ENCODE results near the gene LTBP3.
A peak's percentile ranks its signal among the peaks of the same experiment; 100 is the strongest.

The LTBP3 gene

DNA sequence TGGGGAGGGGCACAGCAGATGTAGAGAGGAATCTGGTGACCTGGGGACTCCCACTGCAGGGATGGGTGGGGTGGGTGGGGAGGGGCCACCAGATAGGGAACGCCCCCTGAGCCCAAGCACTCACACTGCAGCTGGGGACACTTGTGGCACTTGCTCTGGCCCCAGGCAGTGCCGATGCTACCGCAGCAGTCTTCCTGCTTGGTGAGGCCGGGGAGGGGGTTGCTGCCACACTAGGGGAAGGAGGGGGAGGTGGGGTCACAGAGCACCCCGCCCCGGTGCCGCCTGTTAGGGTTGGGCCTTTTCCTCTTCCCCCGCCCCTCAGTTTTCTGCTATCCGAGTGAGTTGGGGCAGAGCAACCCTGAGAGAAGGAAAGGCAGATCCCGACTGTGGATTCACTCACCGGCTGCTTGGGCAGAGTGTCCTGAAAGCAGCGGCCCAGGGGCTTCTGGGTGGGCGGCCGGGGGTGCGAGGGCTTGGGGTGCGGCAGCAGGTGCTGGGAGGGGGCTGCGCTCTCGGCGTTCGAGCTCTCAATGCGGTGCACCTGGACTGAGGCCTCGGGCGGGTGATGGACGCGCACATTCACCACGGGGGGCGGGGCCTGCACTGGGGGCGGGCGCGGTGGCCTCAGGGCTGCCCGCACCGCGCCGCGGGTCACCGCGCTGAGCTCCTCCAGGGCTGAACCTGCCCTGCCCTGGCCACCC, 4.7 kb downstream of the LTBP3 start:
- FAIRE-seq: peak; percentile 55

DNA sequence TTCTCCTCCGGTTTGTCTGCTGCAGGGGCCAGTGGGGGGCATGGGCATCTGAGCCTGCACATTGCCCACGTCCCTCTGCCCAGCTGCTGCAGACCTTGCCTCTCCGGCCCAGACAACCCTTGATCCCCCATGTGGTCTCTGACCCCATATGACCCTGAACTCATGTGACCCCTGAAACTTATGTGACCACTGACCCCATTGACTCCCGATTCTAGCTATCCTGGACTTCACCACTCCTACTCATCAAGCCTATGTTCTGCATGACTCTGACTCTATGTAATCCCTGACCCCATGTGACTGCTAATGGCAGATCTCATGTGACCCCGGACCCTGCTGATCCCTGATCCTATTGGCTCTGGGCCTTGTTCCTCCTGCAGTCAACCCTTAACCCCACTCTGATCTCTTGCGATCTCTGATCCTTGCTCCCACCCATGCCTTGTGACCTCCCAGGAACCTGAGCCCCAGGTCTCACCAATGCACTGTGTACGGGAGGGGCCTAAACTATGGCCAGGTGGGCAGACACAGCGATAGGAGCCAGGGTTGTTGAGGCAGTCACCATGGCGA, 5.7 kb downstream of the LTBP3 start:
- FAIRE-seq: no peak

DNA sequence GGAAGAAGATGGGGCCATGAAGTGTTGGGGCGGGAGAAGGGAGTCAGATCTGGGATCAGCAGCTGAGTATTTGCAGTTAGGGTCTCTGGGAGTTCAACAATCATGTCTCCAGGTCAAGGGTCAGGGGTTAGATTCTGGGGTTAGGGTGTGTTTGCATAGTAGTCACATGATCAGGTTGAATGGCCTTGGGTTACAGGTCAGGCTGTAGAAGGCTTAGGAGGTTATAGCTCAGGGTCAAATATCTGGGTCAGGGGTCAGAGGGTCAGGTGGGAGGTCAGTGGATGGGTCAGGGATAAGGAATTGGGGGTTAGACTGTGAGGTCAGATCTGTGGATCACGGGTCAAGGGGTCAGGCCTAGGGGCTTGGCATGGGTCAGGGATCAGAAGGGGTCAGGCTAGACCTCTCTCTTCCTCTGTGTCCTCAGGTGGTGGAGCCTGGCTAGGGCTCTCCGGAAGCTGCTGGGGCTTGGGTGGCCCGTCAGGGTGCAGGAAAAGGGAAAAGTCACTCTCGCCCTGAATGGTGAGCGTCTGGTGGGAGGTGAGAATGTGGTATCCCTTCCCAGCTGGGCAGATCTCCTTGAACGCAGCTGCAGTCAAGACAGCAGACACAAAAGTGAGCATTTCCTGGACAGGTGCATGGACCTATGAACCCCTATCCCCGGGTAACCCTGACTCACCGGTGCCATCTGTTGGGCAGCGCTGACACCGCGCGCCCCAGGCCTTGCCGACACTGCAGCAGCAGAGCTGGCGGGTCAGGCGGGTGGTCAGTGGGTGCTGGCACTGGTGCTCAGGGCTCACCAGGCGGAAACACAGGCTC, 6.4 kb downstream of the LTBP3 start:
- FAIRE-seq: no peak

DNA sequence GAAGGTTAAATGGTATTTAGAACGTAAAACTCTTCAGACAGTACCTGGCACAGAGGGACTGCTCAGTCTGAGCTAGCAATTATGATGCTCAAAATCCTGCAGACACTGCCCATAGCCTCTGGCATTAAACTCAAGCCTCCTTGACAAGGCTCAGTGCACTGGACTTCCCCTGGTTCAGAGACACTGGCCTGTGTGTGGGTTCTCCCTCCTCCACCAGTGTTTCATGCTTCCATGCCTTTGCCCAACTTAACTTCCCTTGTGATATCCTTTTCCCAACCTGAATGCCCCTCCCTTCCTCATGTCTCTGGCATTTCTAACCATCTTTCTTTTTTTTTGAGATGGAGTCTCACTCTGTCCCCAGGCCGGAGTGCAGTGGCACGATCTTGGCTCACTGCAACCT, 9.1 kb downstream of the LTBP3 start:
- FAIRE-seq: no peak

DNA sequence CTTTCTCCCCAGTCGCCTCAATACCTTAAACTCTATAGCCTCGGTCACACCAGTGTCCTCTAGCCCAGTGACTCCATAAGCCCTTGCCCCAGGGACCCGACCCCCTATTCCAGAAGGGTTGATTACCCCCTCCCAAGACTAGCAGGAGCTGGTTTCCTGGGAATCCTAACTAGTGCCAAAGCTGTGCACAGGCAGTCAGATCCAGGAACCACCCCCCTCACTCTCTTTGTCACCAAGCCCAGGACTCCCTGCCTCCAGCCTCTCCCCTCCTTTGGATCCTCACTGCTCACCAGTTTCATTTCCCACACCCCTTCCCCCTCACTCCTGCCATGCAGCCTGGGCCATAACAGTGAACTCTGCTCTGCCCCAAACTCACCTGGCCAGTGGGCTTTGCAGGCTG, 9.8 kb downstream of the LTBP3 start:
- FAIRE-seq: no peak

DNA sequence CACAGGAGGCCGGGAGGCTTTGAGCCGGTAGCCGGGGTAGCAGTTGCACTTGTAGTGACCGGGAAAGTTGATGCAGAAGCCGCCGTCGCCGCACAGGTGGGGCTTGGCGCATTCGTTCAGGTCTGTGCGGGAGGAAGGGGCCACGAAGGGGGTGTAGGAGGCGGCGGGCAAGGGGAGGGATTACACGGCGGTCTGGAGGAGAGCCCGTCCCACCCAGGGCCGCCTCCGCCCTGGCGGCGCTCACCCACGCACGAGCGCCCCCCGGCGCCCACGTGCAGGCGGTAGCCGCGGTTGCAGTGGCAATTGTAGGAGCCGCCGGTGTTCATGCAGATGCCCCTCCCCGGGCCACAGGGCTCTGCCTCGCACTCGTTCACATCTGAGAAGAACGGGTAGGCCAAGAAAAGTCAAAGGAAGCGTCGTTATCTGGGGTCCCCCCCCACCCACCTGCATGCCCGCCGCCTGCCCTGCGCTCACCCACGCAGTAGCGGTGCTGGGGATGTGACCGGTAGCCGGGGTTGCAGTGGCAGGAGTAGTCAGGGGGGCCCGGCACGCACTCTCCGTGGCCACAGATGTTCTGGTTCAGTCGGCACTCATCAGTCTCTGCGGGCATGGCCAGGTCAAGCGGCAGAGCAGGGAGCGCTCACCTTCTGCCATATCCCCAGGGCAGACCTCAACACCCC, 10.6 kb downstream of the LTBP3 start:
- no peak for FAIRE-seq

DNA sequence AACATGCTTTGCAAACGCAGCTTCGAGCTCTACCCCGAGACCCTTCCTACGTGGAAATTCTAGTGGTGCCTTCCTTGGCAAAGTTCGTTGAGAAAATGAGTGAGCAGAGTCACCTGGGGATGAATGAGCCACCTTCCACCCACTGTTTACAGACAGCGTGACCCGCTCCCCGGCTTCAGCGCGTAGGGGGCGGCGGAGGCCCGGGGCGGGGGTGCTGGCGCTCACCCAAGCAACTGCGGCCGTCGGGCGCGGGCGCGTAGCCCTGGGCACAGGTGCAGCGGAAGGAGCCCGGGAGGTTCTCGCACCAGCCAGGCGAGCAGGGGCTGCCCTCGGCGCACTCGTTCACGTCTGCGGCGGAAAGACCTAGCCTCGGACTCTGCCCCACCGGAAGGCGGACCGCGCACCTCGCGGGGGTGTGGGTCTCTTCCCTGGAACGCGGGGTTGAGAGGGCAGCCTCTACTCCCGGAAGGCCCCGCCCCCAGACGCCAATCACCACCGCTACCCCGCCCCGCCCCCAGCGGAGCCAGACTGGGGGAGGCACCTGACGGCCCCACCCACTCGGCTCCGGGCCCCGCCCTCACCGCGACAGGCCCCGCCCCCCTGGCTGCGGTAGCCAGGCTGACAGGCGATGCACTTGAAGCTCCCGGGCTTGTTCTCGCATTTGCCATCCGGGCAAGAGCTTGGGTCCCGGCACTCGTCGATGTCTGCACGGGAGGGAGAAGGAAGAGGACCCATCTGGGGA, 11.8 kb downstream of the LTBP3 start:
- FAIRE-seq: no peak

DNA sequence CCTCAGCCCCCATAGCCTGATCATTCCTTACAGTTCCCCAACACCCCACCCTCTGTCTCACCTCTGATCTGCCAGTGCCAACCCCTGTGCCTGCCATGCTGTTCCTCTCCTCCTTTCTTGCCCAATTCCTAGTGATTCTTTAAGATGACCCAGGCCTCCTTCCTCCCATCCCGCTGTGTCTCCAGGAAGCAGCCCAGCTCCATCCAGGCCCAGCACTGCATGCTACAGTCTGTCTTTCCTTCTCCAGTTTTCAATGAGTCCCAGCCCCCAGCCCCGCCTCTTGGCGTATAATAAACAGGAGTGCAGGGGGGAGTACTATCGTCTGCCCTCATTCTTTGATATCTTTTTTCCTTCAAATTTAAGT, 12.3 kb downstream of the LTBP3 start:
- no peak for FAIRE-seq

DNA sequence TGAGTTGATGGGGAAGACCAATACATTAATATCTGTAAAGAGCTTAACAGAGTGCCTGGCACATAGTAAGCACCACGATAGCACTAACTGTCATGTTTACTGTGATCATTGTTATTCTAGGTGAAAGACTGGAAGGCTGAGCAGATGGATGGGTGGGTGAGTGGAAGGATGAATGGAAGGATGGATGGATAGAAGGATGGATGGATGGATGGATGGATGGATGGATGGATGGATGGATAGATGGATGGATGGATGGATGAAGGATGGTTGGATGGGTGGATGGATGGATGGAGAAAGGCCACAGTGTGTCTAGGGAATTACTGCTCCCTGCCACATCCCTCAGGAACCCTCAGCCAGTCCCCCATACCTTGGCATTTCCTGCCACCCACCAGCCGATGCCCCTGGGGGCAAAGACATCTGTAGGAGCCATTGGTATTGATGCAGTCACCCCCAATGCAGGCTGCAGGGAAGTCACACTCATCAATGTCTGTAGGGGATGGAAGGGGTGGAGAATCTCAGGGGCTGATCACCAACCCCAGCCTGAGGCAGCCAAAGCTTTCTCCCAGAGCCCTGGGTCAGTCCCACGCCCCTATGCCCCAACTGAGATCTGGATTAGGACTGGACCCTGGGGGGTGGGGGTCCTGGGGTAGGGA, 15.3 kb downstream of the LTBP3 start:
- no peak for FAIRE-seq

DNA sequence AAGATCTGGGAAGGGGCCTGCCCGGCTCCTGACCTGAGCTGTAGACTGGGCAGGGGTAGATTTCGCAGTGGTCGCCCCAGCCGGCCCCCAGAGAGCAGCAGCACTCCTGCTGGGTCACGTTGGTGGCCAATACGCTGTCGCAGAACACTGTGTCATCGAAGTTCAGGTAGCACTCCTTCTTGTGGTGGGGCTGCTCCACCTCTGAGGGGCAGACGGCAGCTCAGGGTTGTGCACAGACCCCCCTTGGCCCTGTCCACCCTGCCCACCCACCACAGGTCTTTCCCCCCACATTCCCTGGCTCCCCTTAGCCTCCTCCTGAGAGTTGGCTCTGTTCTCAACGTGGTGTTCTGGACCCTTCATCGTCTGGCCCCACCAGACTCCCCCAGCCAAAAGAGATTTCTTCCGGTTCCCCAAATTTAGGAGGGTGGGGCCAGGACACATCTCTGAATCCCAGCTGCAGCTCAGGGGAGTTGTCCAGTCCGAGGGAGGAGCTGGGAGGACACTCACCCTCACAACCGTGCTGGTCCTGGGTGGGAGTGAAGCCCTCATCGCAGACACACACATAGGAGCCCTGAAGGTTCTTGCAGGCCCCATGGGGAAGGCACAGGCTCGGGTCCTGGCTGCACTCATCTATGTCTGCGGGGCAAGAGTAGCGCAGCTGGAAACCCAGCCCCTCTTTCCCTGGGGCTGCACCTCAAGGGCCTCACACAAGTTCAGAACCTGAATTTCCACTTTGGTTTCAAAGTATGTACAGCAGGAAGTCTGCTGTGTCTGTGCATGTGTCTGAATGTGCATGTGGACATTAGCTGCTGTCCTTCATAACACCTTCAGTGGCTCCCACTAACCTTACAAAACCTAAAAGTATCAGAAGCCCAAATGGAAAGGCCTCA, 16.8 kb downstream of the LTBP3 start:
- FAIRE-seq: no peak

DNA sequence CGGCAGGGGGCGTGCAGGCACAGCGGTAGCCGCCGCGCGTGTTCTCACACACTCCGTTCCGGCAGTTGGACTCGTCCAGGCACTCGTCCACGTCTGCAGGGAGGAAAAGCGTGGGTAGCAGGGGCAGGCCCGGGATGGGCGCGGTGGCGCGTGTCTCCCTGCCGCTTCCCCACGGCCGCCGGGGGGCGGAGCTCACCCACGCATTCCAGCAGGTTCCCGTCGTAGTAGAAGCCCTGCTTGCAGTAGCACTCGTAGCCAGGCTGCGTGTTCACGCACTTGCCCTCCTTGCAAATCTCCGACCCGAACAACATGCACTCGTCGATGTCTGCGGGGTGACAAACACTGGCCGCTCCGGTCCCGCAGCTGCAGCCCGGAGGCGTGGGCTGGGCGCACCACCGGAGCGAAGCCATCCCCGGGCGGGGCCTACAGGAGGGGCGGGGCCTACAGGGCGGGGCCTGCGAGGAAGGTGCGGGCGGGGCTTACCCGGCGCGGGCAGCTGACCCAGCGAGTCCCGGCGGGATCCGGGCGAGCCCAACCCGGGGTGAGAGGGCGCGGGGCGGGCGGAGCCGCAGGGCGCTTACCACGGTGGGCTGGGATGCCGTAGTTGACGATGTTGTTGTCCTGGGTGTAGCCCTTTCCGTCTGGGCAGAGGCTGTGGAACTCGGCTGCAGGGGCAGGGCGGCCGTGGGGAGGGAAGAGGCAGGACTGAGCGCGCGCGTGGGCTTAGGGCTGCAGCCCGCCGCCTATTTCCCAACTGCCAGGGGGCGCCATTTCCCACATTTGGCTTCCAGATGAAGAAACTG, 17.7 kb downstream of the LTBP3 start:
- FAIRE-seq: no peak

DNA sequence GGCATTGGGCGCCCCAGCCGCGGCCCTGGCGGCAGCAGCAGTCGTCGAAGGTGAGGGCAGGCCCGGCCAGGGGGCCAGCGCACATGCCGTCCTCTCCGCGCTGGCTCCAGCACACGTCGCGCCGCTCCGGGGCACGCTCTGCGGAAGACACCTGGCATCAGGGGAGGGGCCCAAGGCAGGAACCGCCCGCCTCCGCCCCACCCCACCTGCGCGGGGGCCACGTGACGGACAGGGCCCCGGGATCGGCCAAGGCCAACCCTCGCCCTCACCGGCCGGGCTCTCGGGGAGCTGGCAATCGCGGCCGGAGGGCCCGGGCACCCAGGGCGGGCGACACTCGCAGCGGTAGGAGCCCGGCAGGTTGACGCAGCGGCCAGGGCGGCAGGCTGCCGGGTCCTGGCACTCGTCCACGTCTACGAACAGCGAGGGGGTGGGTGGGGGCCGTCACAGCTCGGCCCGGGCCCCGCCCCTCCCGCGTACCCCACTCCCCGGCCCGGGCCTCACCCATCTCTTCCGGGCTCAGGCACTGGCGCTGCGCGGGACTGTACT, 18.3 kb downstream of the LTBP3 start:
- no peak for FAIRE-seq

DNA sequence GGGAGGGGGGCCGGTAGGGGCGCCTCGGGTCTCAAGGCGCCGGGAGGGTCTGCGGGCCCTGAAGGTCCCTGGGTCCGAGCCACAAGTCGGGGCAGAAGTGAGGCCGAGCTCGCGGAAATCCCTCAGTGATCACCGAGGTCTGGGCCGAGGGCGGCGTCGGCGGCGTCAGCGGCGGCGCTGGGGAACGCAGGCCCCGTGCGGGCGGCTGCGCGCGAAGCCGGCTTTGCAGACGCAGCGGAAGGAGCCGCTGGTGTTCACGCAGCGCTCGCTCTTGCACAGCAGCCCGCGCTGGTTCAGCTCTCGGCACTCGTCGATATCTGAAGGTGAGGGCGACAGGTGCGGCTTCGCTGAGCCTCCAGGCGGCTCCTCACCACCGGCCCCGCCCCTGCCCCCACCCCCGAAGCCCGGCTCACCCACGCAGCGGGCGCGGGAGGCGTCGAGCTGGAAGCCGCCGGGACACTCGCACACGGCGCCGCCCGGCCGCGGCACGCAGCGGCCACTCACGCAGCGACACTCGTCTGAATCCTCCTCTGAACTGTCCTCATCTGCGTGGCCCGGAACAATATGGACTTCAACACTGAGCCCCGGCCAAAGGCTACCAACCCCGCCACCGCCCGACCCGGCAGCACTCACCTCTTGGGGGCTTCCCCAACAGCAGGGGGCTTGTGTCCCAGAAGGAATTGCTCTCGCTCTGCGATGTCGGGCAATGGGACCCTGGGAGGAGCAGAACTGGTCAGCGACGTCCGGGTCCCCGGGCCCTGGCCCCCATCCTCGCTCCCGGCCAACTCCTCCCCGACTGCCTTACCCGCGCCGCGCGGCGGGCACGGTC, 19.0 kb downstream of the LTBP3 start:
- no peak for FAIRE-seq

DNA sequence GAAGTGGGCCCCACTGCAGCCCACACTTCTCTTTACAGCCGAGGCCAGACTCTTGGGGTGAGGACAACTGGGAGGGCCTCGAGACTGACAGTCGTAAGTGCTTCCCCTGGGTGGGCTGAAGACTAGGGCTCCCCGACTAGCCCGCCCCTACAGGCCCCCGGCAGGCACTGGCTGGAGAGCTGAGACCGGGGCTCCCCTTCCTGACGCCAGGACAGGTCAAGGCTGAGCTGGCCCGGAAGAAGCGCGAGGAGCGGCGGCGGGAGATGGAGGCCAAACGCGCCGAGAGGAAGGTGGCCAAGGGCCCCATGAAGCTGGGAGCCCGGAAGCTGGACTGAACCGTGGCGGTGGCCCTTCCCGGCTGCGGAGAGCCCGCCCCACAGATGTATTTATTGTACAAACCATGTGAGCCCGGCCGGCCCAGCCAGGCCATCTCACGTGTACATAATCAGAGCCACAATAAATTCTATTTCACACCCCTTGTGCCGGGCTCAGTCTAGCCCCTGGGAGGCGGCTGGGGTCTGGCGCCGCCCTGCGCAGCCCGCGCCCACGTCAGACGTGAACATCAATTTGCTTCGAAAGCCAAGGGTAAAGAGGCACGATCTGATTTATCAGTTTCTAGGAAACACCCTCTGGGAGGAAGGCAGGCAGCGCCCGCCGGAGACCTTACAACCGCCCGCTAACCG, 19.8 kb downstream of the LTBP3 start:
- FAIRE-seq: no peak

DNA sequence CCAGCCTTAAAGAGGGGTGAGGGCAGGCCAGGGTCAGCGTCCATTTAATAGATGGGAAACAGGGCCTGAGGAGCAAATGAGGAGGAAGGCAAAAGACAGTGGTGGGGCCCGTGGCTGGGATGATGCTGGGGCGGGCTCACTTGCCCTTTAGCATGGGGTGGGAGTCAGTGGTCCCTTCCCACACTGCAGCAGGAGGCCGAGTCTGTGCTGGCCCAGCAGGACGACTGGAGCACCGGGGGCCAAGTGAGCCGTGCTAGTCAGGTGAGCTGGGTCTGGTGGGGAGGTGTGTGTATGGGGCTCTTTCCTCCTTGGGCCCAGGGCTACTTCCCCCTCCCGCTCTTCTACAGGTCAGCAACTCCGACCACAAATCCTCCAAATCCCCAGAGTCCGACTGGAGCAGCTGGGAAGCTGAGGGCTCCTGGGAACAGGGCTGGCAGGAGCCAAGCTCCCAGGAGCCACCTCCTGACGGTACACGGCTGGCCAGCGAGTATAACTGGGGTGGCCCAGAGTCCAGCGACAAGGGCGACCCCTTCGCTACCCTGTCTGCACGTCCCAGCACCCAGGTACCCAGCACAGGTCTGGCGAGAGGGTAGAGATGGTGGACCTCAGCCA, 20.4 kb downstream of the LTBP3 start:
- no peak for FAIRE-seq

DNA sequence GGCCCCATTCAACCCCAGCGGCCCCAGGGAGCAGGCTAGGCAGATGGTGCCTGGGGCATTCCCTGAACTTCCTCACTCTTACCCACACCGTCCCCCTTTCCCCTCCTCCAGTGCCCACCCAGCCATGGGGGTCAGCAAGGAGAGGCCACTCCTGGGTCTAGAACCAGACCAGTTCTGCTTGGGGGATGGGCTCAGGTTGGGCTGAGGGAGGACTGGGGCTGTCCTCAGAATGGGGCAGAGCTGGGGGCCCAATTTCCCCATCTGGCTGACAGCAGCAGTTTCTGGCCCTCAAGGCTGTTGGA, 20.9 kb downstream of the LTBP3 start:
- FAIRE-seq: no peak

DNA sequence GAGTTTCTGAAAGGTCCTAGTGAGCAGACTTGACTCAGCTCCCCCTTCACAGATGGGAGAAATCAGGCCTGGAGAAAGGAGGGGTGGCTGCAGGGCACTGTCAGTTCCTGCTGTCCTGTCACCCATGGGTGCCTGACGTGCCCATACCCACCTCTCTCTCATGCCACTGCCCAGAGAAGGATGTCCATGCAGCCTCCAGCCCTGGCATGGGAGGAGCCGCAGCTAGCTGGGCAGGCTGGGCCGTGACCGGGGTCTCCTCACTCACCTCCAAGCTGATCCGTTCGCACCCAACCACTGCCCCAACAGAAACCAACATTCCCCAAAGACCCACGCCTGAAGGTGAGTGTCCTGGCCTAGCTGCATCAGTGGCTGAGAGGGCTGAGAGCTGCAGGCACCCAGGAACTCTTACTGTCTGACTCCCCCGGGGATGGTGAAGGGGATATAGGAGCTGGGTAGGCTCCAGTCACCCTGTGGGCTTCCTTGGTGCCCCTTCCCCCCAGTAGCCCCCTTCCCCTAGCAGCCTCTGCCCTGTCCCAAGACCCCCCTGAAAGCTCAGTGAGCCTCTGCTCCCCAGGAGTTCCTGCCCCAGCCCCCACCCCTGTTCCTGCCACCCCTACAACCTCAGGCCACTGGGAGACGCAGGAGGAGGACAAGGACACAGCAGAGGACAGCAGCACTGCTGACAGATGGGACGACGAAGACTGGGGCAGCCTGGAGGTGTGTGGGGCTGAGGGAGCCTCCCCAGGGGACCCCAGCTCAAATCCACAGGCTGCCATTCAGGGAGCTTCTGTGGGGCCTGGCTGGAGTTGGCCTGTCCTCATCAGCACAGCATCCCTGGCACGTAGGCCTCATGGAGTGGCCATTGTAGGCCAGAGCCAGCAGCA, 21.5 kb downstream of the LTBP3 start:
- FAIRE-seq: no peak
